Thyroid gland (tissue), 4 donors: ENCODE data around the gene NEK5.

Experiments used
- CTCF ChIP-seq, 6 experiments: fragments of 200-600 bp in 3 of 6; fragments of 450-650 bp in 3 of 6; sonication (generic) in 3 of 6; IDR thresholded peaks; one replicate each; pipeline ENCODE4 v1.5.1; 2016 to 2019; ENCODE audit warnings: antibody characterized with exemption in 6 of 6, mild to moderate bottlenecking in 2 of 6, inconsistent platforms in 1 of 6, moderate library complexity in 1 of 6
- POLR2A ChIP-seq, 2 donors: fragments of 450-650 bp; IDR thresholded peaks; one replicate each; pipeline ENCODE4 v1.6.1; 2017; ENCODE audit warnings: antibody characterized with exemption in 2 of 2, mild to moderate bottlenecking in 2 of 2, moderate library complexity in 1 of 2

- TF ChIP-seq CTCF (IDR thresholded peaks at IDR 0.05) (no peak), POLR2A (IDR thresholded peaks at IDR 0.05) (no peak)
Observed at GRCh38 chr13:52091473-52091872, 37.4 kb downstream of the NEK5 start.
